HUES48 (cell line): ENCODE measurements around the gene PRKCE.

ENCODE experiments used
- H3K27ac ChIP-seq: one replicate; pipeline ENCODE4 v1.7.0; 2013; ENCODE audit warnings: low read depth, low read length, inconsistent platforms
- H3K27me3 ChIP-seq: 2 replicates; pipeline ENCODE4 v1.6.1; 2013; ENCODE audit warnings: mild to moderate bottlenecking, low read length; ENCODE audit not compliant: control insufficient read depth, insufficient read depth
- H3K36me3 ChIP-seq: 2 replicates; pipeline ENCODE4 v1.6.1; 2013; ENCODE audit warnings: low read length; ENCODE audit not compliant: control insufficient read depth, insufficient read depth
- H3K4me1 ChIP-seq: 2 replicates; pipeline ENCODE4 v1.6.1; 2013; ENCODE audit warnings: mild to moderate bottlenecking, low read length; ENCODE audit not compliant: control insufficient read depth, insufficient read depth
- H3K4me3 ChIP-seq: 2 replicates; pipeline ENCODE4 v1.5.1; 2013; ENCODE audit warnings: mild to moderate bottlenecking, low read depth, low read length
- H3K9ac ChIP-seq: 2 replicates; pipeline ENCODE4 v1.6.1; 2013; ENCODE audit warnings: mild to moderate bottlenecking, low read depth, low read length, moderate library complexity
- H3K9me3 ChIP-seq: 2 replicates; pipeline ENCODE4 v1.6.1; 2013; ENCODE audit warnings: low read length; ENCODE audit not compliant: control insufficient read depth, insufficient read depth

The PRKCE gene

GRCh38 chr2:45649462-45649857 is 2.0 kb upstream of the PRKCE start:
- H3K4me1 ChIP-seq: peaks cover 6% of the 10 kb centered on the region; the same call in 1 of the 2 replicates
- no peak overlapping the region for H3K27ac ChIP-seq
- no peaks in the 10 kb centered on the region for H3K36me3 ChIP-seq
- H3K4me3 ChIP-seq: peak overlapping the region; percentile 91
- H3K27me3 ChIP-seq: peaks cover 80% of the 10 kb centered on the region
- no peaks in the 10 kb centered on the region for H3K9me3 ChIP-seq
- no peak overlapping the region for H3K9ac ChIP-seq

- Histone ChIP-seq H3K9me3 (no peaks in the 10 kb centered on the region), H3K27ac (no peak overlapping the region), H3K9ac (no peak overlapping the region), H3K4me3 (peak overlapping the region; percentile 91), H3K36me3 (no peaks in the 10 kb centered on the region), H3K4me1 (peaks cover 6% of the 10 kb centered on the region; the same call in 1 of the 2 replicates), H3K27me3 (peaks cover 82% of the 10 kb centered on the region)
Measured at GRCh38 chr2:45649858-45650811, 1.3 kb upstream of the PRKCE start.

DNA sequence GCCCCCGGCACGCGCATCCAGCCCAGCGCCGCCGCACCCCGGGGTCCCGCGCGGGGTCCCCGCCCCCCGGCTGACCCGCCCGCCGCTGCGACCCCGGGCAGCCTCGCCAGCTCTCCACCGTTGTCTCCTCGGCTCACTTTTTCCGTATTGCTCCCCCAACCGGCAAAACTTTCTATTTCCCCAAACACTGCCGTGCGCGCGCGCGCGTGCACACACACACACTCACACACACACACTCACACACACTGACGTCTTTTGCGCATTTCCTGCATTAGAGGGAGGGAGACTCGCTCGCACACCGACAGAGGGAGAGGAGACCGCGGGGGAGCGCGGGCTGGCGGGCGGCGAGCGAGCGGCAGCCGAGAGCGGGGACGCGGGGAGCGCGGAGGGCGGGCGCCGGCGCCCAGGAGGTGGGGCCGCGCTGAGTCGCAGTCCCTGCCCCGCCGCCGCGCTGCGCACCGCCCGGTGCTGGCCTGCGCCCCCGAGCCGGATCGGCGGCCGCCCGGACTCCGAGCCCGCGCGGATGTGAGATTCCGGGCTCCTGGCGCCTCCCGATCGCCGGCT is 542 bp upstream of the PRKCE start:
- Histone ChIP-seq H3K9ac (no peak overlapping the region), H3K27me3 (peaks cover 82% of the 10 kb centered on the region), H3K4me1 (peaks cover 6% of the 10 kb centered on the region; the same call in 1 of the 2 replicates), H3K9me3 (no peaks in the 10 kb centered on the region), H3K36me3 (no peaks in the 10 kb centered on the region), H3K4me3 (peak overlapping the region; percentile 91), H3K27ac (no peak overlapping the region)

DNA sequence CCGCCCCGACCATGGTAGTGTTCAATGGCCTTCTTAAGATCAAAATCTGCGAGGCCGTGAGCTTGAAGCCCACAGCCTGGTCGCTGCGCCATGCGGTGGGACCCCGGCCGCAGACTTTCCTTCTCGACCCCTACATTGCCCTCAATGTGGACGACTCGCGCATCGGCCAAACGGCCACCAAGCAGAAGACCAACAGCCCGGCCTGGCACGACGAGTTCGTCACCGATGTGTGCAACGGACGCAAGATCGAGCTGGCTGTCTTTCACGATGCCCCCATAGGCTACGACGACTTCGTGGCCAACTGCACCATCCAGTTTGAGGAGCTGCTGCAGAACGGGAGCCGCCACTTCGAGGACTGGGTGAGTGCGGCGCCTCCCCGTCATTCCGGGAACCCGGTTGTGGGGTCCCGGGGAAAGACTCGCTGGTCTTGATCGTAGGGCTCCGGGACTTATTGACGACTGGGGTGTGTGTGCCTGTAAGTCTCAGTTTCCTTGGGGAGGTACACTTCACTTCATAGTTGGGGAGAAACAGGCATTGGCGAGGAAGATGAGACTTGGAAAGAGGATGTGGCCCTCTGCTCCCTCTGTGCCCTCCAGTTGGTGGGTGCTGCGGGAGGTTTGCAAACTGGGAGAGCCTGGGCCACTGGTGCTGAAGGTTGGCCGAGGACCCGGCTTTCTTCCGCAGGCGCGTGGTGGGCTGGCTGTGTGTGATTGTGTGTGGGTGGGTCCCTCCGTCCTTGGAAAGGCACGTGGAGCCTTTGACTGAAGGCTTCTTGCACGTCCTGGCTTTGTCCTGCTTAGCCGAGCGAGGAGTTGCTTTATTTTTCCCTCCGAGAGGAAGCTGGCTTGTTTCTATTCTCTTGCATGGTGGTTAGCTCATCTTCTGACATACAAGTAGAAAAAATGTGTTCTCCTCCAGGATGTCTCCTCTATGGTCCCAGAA is 886 bp downstream of the PRKCE start:
- Histone ChIP-seq H3K4me1 (peaks cover 6% of the 10 kb centered on the region; the same call in 1 of the 2 replicates), H3K9ac (no peak overlapping the region), H3K27ac (no peak overlapping the region), H3K4me3 (peak overlapping the region; percentile 91), H3K27me3 (peaks cover 76% of the 10 kb centered on the region), H3K36me3 (no peaks in the 10 kb centered on the region), H3K9me3 (no peaks in the 10 kb centered on the region)

DNA sequence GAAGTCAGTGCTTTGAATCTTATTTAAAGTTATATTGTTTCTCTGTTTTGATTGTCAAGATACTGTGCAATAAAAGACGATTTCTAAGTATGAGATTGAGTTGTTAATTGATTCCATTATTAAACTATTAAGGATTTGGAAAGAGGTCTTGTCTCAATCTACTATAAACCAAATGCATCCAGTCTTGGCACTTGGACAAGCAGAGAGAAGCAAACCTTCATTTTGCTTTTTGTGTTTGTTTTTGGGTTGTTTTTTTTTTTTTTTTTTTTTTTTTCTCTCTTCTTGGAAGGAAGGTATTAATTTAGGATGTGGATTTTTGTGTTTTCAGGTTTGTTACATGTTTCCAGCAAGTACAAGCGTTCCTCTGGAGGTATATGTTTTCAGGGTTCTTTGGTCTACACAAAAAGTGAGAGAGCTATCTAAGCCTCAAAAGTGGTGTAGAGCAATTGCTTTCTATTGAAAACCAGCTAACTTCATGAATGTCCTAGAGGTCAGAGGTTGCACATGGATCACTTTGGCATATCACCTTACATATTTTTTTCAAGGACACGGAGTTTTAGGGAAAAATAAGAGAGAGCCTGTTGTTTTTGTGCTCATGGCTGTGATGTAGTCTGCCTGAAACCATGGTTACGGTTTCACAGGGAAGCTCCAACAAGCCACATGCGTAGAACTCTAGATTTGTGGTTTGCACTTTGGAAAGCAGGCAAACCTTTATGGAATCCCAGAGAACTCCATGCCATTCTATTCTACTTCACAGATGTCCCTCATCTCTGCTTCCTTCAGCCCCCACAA is 1.8 kb downstream of the PRKCE start:
- H3K9me3 ChIP-seq: no peaks in the 10 kb centered on the region
- no peak overlapping the region for H3K27ac ChIP-seq
- peaks cover 66% of the 10 kb centered on the region for H3K27me3 ChIP-seq
- H3K4me1 ChIP-seq: peaks cover 6% of the 10 kb centered on the region; the same call in 1 of the 2 replicates
- no peak overlapping the region for H3K4me3 ChIP-seq
- no peaks in the 10 kb centered on the region for H3K36me3 ChIP-seq
- H3K9ac ChIP-seq: no peak overlapping the region

- Histone ChIP-seq H3K27ac (no peak overlapping the region), H3K9ac (no peak overlapping the region), H3K27me3 (peaks cover 57% of the 10 kb centered on the region), H3K9me3 (no peaks in the 10 kb centered on the region), H3K36me3 (no peaks in the 10 kb centered on the region), H3K4me1 (peaks cover 6% of the 10 kb centered on the region; the same call in 1 of the 2 replicates), H3K4me3 (no peak overlapping the region)
Measured at GRCh38 chr2:45654250-45654649, 2.8 kb downstream of the PRKCE start.

DNA sequence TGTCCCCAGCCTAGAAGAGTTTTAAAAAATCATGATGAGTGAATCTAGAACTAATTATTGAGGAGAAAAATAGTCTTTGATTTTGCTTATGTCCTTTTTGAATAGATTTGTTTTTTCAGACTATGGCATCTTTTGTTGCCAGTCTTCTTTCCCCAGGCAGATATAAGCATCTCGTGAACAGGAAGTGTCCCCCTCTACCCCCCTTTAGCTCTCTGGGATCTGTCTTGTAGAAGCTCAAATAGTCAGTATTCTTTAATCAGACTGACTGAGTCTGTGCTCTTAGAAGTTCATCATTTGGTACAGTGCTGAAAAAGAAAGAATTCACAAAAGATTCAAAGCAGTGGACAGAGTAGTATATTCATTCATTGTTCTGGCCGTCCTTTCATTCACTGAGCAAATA is 10.4 kb downstream of the PRKCE start:
- H3K4me1 ChIP-seq: peaks cover 12% of the 10 kb centered on the region; the same call in 1 of the 2 replicates
- no peak overlapping the region for H3K27ac ChIP-seq
- H3K9ac ChIP-seq: no peak overlapping the region
- H3K36me3 ChIP-seq: no peaks in the 10 kb centered on the region
- H3K27me3 ChIP-seq: no peaks in the 10 kb centered on the region
- H3K4me3 ChIP-seq: no peak overlapping the region
- H3K9me3 ChIP-seq: no peaks in the 10 kb centered on the region

GRCh38 chr2:45664635-45665261 is 13.3 kb downstream of the PRKCE start:
- Histone ChIP-seq H3K27me3 (no peaks in the 10 kb centered on the region), H3K9ac (no peak overlapping the region), H3K36me3 (no peaks in the 10 kb centered on the region), H3K27ac (no peak overlapping the region), H3K4me1 (peaks cover 12% of the 10 kb centered on the region; the same call in 1 of the 2 replicates), H3K9me3 (no peaks in the 10 kb centered on the region), H3K4me3 (no peak overlapping the region)

- H3K27ac ChIP-seq: no peak overlapping the region
Measured at GRCh38 chr2:45668509-45668908, 17.0 kb downstream of the PRKCE start.

More at GRCh38 chr2:45668509-45668908, 17.0 kb downstream of the PRKCE start:
- Histone ChIP-seq H3K9me3 (no peaks in the 10 kb centered on the region), H3K4me3 (no peak overlapping the region), H3K9ac (no peak overlapping the region), H3K4me1 (peaks cover 12% of the 10 kb centered on the region; the same call in 1 of the 2 replicates), H3K36me3 (no peaks in the 10 kb centered on the region), H3K27me3 (no peaks in the 10 kb centered on the region)
